Measurements from ENCODE around the gene SORCS2. TPM values are rescaled to one million over a fixed set of nuclear protein-coding genes. Genes with fewer than 3 reads are reported as not detected.

SORCS2 gene
- total and polyA plus RNA-seq, 2 experiments from 2014 or later, result 0.38 to 1.4 TPM

DNA sequence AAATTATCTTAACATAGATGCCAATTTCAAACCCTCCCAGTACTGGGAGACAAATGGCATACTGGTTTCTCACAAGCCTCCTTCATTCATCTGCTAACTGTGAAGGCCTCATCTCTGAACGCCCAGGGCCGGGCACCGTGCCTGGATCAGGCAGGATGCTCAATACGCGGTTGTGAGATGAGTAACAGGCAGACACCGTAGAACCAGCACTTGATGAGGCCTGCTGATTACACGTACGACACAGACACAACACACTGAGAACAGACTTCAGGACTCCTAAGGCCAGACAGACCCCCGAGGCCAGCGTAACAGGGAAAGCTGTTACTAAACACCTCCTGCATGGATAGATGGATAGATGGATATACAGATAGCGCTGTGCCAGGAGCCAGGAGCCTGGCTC, 592.7 kb downstream of the SORCS2 start:
- peaks cover 21% of the 10 kb centered on the region for H3K4me1 ChIP-seq (ENCODE audit: insufficient read depth)
- no peak overlapping the region for H3K27ac ChIP-seq
- no peak overlapping the region for H3K4me2 ChIP-seq (ENCODE audit: unreplicated experiment)
- H3F3A ChIP-seq (ENCODE audit: insufficient read depth), result peaks cover 54% of the 10 kb centered on the region
- peaks cover 13% of the 10 kb centered on the region; the same call in 1 of the 2 replicates for H4K20me1 ChIP-seq (ENCODE audit: insufficient read depth)
- no peaks in the 10 kb centered on the region for H3K9me3 ChIP-seq (ENCODE audit: low read depth)
- H2AFZ ChIP-seq, result no peak overlapping the region
- H3K9ac ChIP-seq, result no peak overlapping the region
- H3K79me2 ChIP-seq (ENCODE audit: insufficient read depth), result peaks cover 98% of the 10 kb centered on the region
- H3K9me2 ChIP-seq (ENCODE audit: insufficient read depth), result no peaks in the 10 kb centered on the region
- no peak for TF ChIP-seq EZH2 (IDR thresholded peaks at IDR 0.05; ENCODE audit: insufficient read depth, poor library complexity, severe bottlenecking)
- TF ChIP-seq EZH2phosphoT487 (IDR thresholded peaks at IDR 0.05; ENCODE audit: insufficient read depth, low read depth), result no peak
- H3K27me3 ChIP-seq (replicated peaks; ENCODE audit: insufficient read depth), result no peaks in the 10 kb centered on the region
- WGBS, 2 experiments (ENCODE audit: low coverage in 1 of 2, low lambda C conversion rate in 2 of 2, missing lambda C conversion rate in 2 of 2), result 90 to 91% methylated on average over 11 of the region's 11 CpGs
- peaks cover 62% of the 10 kb centered on the region for H3K36me3 ChIP-seq (ENCODE audit: low read depth)
- H3K4me3 ChIP-seq, result no peak overlapping the region
- peak; percentile 33 for DNase-seq
- in situ Hi-C loops (cut with MboI), result no loop called here

DNA sequence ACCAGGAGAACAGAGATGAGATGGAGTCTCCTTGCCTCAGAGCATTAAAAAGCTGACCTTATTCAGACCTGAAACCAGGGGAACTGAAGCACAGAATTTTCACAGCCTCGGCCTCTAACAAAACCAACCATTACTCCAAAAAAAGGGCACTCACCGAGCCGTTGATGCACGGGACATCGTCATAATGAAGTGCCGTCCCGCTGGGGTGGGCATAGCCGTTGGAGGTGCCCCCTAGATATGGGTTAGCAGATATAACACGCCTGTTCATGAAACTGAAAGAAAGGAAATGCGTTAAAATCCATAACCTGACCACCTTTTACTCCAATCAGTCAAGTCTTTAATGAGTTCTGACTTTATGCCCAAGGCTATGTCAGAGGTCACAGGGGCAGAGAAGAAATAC, 593.7 kb downstream of the SORCS2 start:
- H3K9me3 ChIP-seq (ENCODE audit: low read depth), result no peaks in the 10 kb centered on the region
- H3K9me2 ChIP-seq (ENCODE audit: insufficient read depth), result no peaks in the 10 kb centered on the region
- peaks cover 18% of the 10 kb centered on the region for H3K4me1 ChIP-seq (ENCODE audit: insufficient read depth)
- peaks cover 62% of the 10 kb centered on the region for H3K36me3 ChIP-seq (ENCODE audit: low read depth)
- H4K20me1 ChIP-seq (ENCODE audit: insufficient read depth), result peaks cover 5% of the 10 kb centered on the region; the same call in 1 of the 2 replicates
- H3K27ac ChIP-seq, result no peak overlapping the region
- WGBS, 2 experiments (ENCODE audit: low coverage in 1 of 2, low lambda C conversion rate in 2 of 2, missing lambda C conversion rate in 2 of 2), result 96 to 98% methylated on average over 10 of the region's 10 CpGs
- H3K4me2 ChIP-seq (ENCODE audit: unreplicated experiment), result no peak overlapping the region
- in situ Hi-C loops (cut with MboI), result no loop called here
- H2AFZ ChIP-seq, result no peak overlapping the region
- H3K79me2 ChIP-seq (ENCODE audit: insufficient read depth), result peaks cover 98% of the 10 kb centered on the region
- no peak overlapping the region for H3K4me3 ChIP-seq
- H3K9ac ChIP-seq, result no peak overlapping the region
- TF ChIP-seq EZH2 (IDR thresholded peaks at IDR 0.05; ENCODE audit: insufficient read depth, poor library complexity, severe bottlenecking) (no peak), EZH2phosphoT487 (IDR thresholded peaks at IDR 0.05; ENCODE audit: insufficient read depth, low read depth) (no peak)
- peaks cover 54% of the 10 kb centered on the region for H3F3A ChIP-seq (ENCODE audit: insufficient read depth)
- H3K27me3 ChIP-seq (replicated peaks; ENCODE audit: insufficient read depth), result no peaks in the 10 kb centered on the region
- no peak for DNase-seq

DNA sequence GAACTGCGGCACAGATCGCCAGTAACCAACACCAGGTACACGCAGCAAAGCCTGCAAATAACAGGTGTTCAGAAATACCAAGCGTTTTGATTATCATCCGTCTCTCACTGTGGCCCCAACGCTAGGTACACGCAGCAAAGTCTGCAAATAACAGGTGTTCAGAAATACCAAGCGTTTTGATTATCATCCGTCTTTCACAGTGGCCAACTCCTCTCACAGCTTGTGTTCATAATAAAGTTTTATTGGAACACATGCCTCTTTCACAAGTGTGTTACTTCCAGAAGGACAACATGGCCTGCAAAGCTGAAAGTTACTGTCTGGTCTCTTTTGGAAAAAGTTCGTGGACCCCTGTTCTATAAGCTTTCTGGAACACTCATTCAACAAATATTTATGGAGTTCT, 594.2 kb downstream of the SORCS2 start:
- H3K79me2 ChIP-seq (ENCODE audit: insufficient read depth), result peaks cover 98% of the 10 kb centered on the region
- DNase-seq, result no peak
- H3K27me3 ChIP-seq (replicated peaks; ENCODE audit: insufficient read depth), result no peaks in the 10 kb centered on the region
- peaks cover 8% of the 10 kb centered on the region; the same call in 1 of the 2 replicates for H4K20me1 ChIP-seq (ENCODE audit: insufficient read depth)
- peaks cover 13% of the 10 kb centered on the region for H3K4me1 ChIP-seq (ENCODE audit: insufficient read depth)
- TF ChIP-seq EZH2 (IDR thresholded peaks at IDR 0.05; ENCODE audit: insufficient read depth, poor library complexity, severe bottlenecking), result no peak
- TF ChIP-seq EZH2phosphoT487 (IDR thresholded peaks at IDR 0.05; ENCODE audit: insufficient read depth, low read depth), result no peak
- no peak overlapping the region for H3K9ac ChIP-seq
- H3K9me2 ChIP-seq (ENCODE audit: insufficient read depth), result no peaks in the 10 kb centered on the region
- peaks cover 64% of the 10 kb centered on the region for H3K36me3 ChIP-seq (ENCODE audit: low read depth)
- H3K9me3 ChIP-seq (ENCODE audit: low read depth), result no peaks in the 10 kb centered on the region
- in situ Hi-C loops (cut with MboI), result no loop called here
- H3K27ac ChIP-seq, result no peak overlapping the region
- H3K4me2 ChIP-seq (ENCODE audit: unreplicated experiment), result no peak overlapping the region
- WGBS, 2 experiments (ENCODE audit: low coverage in 1 of 2, low lambda C conversion rate in 2 of 2, missing lambda C conversion rate in 2 of 2), result 87 to 91% methylated on average over 10 of the region's 10 CpGs
- H3K4me3 ChIP-seq, result no peak overlapping the region
- no peak overlapping the region for H2AFZ ChIP-seq
- peaks cover 56% of the 10 kb centered on the region for H3F3A ChIP-seq (ENCODE audit: insufficient read depth)

DNA sequence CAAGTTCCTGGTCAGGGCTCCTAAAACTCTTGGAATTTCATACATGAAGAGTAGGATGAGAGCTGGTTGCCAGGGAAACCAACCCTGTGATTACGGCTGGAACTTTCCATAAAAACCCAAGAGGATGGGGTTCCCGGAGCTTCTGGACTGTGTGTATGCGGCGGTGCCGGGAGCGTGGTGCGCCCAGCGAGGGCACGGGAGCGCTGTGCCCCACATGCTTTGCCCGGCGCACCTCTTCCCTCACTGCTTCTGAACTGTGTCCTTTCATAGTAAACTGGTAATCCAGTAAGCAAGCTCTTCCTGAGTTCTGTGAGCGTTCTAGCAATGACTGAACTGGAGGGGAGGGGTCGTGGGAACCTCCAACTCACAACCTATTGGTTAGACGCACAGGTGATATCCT, 594.7 kb downstream of the SORCS2 start:
- Histone ChIP-seq H3F3A (ENCODE audit: insufficient read depth) (peaks cover 57% of the 10 kb centered on the region), H3K9me2 (ENCODE audit: insufficient read depth) (no peaks in the 10 kb centered on the region), H3K36me3 (ENCODE audit: low read depth) (peaks cover 70% of the 10 kb centered on the region), H4K20me1 (ENCODE audit: insufficient read depth) (peaks cover 8% of the 10 kb centered on the region; the same call in 1 of the 2 replicates), H3K9ac (no peak overlapping the region), H3K4me2 (ENCODE audit: unreplicated experiment) (no peak overlapping the region), H2AFZ (no peak overlapping the region), H3K4me1 (ENCODE audit: insufficient read depth) (0 out of 2 replicates have a peak, but pooled peaks cover 8% of the 10 kb centered on the region), H3K27me3 (replicated peaks; ENCODE audit: insufficient read depth) (no peaks in the 10 kb centered on the region), H3K27ac (no peak overlapping the region), H3K9me3 (ENCODE audit: low read depth) (no peaks in the 10 kb centered on the region), H3K79me2 (ENCODE audit: insufficient read depth) (peaks cover 97% of the 10 kb centered on the region), H3K4me3 (no peak overlapping the region)
- in situ Hi-C loops (cut with MboI), result no loop called here
- no peak for TF ChIP-seq EZH2 (IDR thresholded peaks at IDR 0.05; ENCODE audit: insufficient read depth, poor library complexity, severe bottlenecking)
- 95 to 97% methylated on average over 15 of the region's 15 CpGs for WGBS, 2 experiments (ENCODE audit: low coverage in 1 of 2, low lambda C conversion rate in 2 of 2, missing lambda C conversion rate in 2 of 2)
- DNase-seq, result no peak

Measured in GM23248 (cell line).